ENCODE results near the gene ABHD10.

GRCh38 chr3:112012205-112012992 lies 33.6 kb downstream of the ABHD10 start:
- TF ChIP-seq EZH2 (optimal IDR thresholded peaks at IDR 0.05; ENCODE audit: low read depth, low read length) (no peak), CTCF (IDR thresholded peaks at IDR 0.05; ENCODE audit: low read length) (no peak)
